NCI-H69 (cell line): Measurements from ENCODE around the gene FGD5.

Source experiments
- DNase-seq: peaks from one replicate; lab custom pipeline; 2025; lab: John Stamatoyannopoulos, UW

FGD5 gene

GRCh38 chr3:14906355-14906971, 87.7 kb downstream of the FGD5 start:
- DNase-seq: no peak

- DNase-seq: no peak
These were observed 88.5 kb downstream of the FGD5 start for GRCh38 chr3:14907043-14907966.

- no peak for DNase-seq
These were observed 90.5 kb downstream of the FGD5 start for GRCh38 chr3:14909250-14909649.

DNA sequence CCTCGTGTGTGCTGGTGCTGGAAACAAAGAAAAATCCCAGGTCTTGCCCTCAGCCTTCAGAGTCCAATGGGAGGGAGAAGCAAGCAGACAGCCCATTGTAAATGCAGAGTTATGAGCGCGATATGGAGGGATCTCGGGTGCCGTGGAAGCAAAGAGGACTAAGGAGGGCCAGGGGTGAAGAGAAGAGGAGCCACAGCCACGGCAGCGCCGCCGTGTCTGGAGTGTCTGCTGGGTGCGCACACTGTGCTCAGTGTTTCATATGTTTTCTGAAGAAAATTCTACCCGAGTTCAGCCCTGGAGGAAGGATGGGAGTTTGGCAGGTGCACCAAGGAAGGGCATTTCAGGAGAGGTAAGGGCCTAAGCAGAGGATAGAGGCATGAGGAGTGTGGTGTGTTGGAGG, 92.9 kb downstream of the FGD5 start:
- no peak for DNase-seq

DNA sequence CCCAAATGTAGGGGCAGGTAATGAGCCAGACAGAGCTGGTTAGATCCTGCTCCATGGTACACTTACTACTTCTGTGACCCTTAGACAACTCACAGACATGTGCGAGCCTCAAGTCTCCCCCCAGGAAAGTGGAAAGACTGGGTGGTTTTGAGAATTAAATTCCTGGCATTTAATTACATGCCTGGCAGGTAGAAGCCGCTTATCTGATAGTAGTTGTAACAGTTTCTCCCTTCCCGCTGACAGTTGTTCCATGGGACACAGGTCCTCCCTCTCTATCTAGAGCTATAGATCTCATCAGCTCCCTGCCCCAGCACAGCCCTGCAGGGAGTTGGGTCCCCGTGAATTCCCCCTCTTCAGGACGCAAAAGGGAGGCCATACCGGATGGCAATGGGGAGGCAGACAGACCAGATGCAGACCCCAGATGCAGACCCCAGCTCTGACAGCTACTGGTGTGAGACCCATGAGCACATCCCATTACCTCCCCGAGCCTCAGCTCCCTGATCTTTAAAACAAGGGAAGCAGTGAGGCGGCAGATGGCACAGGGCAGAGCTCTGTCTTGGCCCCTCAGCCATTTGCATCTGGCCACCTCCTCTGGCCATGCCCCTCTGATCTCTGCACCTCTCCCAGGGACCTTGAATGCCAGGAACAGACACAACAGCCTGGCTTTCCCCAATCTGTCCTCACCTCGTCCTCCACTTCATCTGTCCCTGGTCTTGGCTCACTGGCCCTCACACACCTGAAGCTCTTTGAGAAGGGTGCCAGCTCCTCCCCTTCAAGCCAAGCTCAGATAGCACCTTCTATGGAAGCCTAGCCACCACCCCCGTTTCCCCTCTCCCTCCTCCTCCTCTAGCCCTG, 94.5 kb downstream of the FGD5 start:
- DNase-seq: no peak

- DNase-seq: no peak
These were observed 95.4 kb downstream of the FGD5 start for GRCh38 chr3:14913926-14914778.

DNA sequence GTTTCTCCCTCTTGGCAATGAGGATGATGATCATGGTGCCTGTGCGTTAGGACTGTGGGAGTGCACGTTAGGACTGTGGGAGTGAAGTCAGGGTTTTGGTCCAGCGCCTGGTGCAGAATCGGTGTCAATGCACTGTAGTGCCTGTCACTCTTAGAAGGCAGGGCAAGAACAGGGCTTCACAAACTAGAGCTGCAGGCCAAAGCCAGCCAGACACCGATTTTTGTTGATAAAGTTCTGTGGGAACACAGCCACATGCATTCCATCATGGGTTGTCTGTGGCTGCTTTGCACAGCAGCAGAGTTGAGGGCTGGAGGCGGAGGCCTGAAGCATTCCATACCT, 96.0 kb downstream of the FGD5 start:
- no peak for DNase-seq

- DNase-seq: peak; percentile 6
These were observed 97.0 kb downstream of the FGD5 start for GRCh38 chr3:14915636-14916222.

DNA sequence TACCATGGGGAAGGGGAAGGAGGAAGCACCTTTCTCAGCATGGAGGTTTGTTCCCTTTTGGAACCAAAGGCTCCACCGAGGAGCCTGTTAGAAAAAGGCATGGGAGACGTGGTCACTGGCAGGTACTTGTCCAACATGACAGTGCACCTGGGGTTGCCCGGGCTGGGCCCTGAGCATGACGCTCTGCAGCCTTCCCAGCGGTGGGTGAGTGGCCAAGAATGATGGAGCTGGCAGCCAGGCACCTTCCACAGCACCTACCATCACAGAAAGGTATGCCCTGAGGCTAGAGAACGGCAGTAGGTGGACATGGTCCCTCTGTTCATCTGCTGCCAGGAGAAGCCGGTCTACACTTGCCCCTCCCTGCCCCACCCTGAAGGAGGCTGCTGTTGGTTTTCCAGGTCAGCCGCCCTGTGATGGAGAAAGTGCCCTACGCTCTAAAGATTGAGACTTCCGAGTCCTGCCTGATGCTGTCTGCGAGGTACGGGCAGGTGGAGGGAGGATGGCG, 99.6 kb downstream of the FGD5 start:
- DNase-seq: peak; percentile 31

GRCh38 chr3:14920536-14920935, 101.8 kb downstream of the FGD5 start:
- no peak for DNase-seq

DNA sequence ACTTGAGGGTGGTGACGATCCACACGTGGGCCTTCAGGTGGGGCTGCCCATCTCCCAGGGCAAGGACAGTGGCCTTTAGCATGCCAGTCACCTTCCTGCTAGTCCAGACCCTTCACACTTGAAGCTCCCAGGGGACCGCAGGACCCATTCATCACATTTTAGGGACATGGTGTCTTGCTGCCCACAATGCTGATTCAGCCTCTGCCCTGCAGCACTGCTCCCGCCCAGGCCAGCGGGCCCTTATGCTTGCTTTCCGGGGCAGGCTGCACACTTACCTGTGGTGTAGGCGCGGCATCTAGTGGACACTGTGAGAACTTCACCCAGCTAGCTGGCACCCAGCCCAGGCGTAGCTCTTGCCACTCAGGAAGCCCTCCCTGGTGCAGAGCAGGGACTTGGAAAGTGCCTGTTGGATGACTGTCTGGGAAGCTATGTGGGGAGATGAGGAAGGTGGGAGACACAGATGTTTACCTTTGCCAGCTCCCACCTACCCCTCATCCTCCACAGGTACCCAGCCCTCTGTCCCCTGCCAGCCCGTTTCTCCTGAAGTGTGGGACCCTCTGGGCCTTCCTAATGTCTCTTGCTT, 102.4 kb downstream of the FGD5 start:
- peak; percentile 75 for DNase-seq

GRCh38 chr3:14921811-14922705, 103.3 kb downstream of the FGD5 start:
- DNase-seq: no peak

- no peak for DNase-seq
These were observed 104.1 kb downstream of the FGD5 start for GRCh38 chr3:14922863-14923262.

GRCh38 chr3:14923476-14923875, 104.7 kb downstream of the FGD5 start:
- DNase-seq: no peak

- peak; percentile 67 for DNase-seq
These were observed 107.2 kb downstream of the FGD5 start for GRCh38 chr3:14925729-14926591.

GRCh38 chr3:14926592-14926991, 107.8 kb downstream of the FGD5 start:
- no peak for DNase-seq

DNA sequence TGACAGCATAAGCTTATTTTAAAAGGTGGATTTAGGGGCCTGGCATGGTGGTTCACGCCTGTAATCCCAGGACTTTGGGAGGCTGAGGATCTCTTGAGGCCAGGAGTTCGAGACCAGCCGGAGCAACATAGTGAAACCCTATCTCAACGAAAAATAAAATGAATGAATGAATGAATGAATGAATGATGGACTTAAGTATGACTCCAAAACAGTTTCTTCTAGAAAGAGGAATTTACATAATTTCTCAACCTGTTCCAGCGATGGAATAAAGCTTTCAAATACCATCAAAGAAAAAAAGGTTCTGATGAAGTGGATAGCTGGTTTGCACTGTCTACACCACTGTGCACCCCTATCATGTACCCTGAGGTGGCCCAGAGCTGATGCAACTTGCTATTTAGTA, 108.5 kb downstream of the FGD5 start:
- no peak for DNase-seq

DNA sequence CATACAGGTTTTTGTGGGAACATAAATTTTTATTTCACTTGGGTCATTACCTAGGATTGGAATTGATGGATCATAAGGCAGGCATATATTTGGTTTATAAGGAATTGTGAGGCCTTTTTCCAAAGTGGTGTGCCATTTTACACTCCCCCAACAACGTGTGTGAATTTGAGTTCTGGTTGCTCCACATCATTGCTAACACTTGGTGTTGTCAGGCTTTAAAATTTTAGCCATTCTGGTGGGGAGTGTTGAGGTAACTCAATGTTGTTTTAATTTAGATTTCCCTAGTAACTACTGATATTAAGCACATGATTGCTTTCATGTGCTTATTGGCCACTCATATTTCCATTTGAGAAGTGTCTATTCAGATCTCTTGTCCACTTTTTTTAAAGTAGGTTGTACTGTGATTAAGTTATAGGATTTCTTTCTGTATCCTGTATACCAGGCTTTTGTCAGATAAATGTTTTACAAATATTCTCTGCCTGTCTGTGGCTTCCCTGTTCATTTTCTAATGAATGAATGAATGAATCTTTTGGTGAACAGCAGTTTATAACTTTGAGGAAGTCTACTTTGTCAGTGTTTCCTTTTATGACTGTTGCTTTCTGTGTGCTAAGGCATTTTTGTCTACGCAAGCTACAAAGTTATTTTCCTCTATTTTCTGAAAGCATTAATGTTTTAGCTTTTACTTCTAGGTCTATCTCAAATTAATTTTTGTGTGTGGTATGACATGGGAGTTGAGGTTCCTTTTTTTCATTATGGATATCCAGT, 110.7 kb downstream of the FGD5 start:
- no peak for DNase-seq
